DND-41 (cell line): ENCODE measurements around the gene THPO.
A peak's percentile ranks its signal among the peaks of the same experiment; 100 is the strongest.

Source experiments
- ATAC-seq: fragments of 200-7000 bp; cut with Tn5 transposase; 3 replicates; pipeline ENCODE4 v1.9.1; 2021; ENCODE audit warnings: low read depth; ENCODE audit not compliant: insufficient read depth
- DNase-seq: peaks from one replicate; pipeline ENCODE4 v3.0.0-alpha.2; 2020
- H2AFZ ChIP-seq: 2 replicates; pipeline ENCODE4 v1.6.0; 2012; ENCODE audit warnings: low read depth, low read length
- H3K27ac ChIP-seq: 2 replicates; pipeline ENCODE4 v1.5.1; 2012; ENCODE audit warnings: low read length, inconsistent platforms
- H3K27me3 ChIP-seq: fragments of 200-600 bp; sonication (generic); 2 replicates; pipeline ENCODE4 v1.6.0; 2012; ENCODE audit warnings: low read length, mild to moderate bottlenecking, inconsistent platforms; ENCODE audit not compliant: insufficient read depth, poor library complexity
- H3K36me3 ChIP-seq: 2 replicates; pipeline ENCODE4 v1.5.1; 2012; ENCODE audit warnings: low read length, inconsistent platforms; ENCODE audit not compliant: insufficient read depth
- H3K4me1 ChIP-seq: 2 replicates; pipeline ENCODE4 v1.5.1; 2012; ENCODE audit warnings: mild to moderate bottlenecking, low read length; ENCODE audit not compliant: insufficient read depth
- H3K4me2 ChIP-seq: 2 replicates; pipeline ENCODE4 v1.6.0; 2012; ENCODE audit warnings: mild to moderate bottlenecking, moderate library complexity, low read length, inconsistent platforms; ENCODE audit not compliant: insufficient read depth
- H3K4me3 ChIP-seq, 2 experiments: fragments of 200-600 bp in 1 of 2; shearing (Covaris generic) in 1 of 2; 2 replicates each; pipeline ENCODE4 v1.5.1; 2012 to 2016; ENCODE audit warnings: inconsistent platforms in 2 of 2, low read length in 2 of 2, mild to moderate bottlenecking in 2 of 2, low read depth in 1 of 2, moderate library complexity in 1 of 2
- H3K79me2 ChIP-seq: 2 replicates; pipeline ENCODE4 v1.6.0; 2012; ENCODE audit warnings: low read length, inconsistent platforms; ENCODE audit not compliant: insufficient read depth
- H3K9ac ChIP-seq: 2 replicates; pipeline ENCODE4 v1.6.0; 2012; ENCODE audit warnings: low read depth, mild to moderate bottlenecking, inconsistent platforms, low read length, moderate library complexity
- H3K9me3 ChIP-seq: 2 replicates; pipeline ENCODE4 v1.5.1; 2012; ENCODE audit warnings: low read length, moderate library complexity, mild to moderate bottlenecking, inconsistent platforms; ENCODE audit not compliant: insufficient read depth, severe bottlenecking
- H4K20me1 ChIP-seq: 2 replicates; pipeline ENCODE4 v1.6.0; 2012; ENCODE audit warnings: low read length; ENCODE audit not compliant: insufficient read depth
- CTCF ChIP-seq: IDR thresholded peaks from 2 replicates; pipeline ENCODE4 v1.5.1; 2012; ENCODE audit warnings: borderline replicate concordance, low read length, moderate library complexity, mild to moderate bottlenecking; ENCODE audit not compliant: poor library complexity, severe bottlenecking; ENCODE audit errors: extremely low read depth
- EZH2 ChIP-seq: IDR thresholded peaks from 3 replicates; pipeline ENCODE4 v1.6.1; 2012; ENCODE audit warnings: borderline replicate concordance, low read depth, mild to moderate bottlenecking, moderate library complexity, low read length, inconsistent platforms; ENCODE audit not compliant: severe bottlenecking

THPO gene

GRCh38 chr3:184346480-184347190, 31.4 kb downstream of the THPO start:
- ATAC-seq (no peak), DNase-seq (no peak)
- TF ChIP-seq EZH2 (no peak), CTCF (no peak)
- H3K4me2 ChIP-seq = no peak overlapping the region
- H3K9ac ChIP-seq = no peak overlapping the region
- H3K4me1 ChIP-seq = no peaks in the 10 kb centered on the region
- peaks cover 3% of the 10 kb centered on the region for H3K36me3 ChIP-seq
- no peak overlapping the region for H3K4me3 ChIP-seq
- no peak overlapping the region for H3K27ac ChIP-seq
- no peaks in the 10 kb centered on the region for H3K9me3 ChIP-seq
- H4K20me1 ChIP-seq = no peaks in the 10 kb centered on the region
- H3K27me3 ChIP-seq = no peaks in the 10 kb centered on the region
- no peak overlapping the region for H2AFZ ChIP-seq
- no peaks in the 10 kb centered on the region for H3K79me2 ChIP-seq

GRCh38 chr3:184345317-184346144, 32.5 kb downstream of the THPO start:
- Histone ChIP-seq H3K27ac (no peak overlapping the region), H2AFZ (no peak overlapping the region), H3K9ac (no peak overlapping the region), H3K27me3 (no peaks in the 10 kb centered on the region), H3K4me2 (no peak overlapping the region), H4K20me1 (no peaks in the 10 kb centered on the region), H3K79me2 (no peaks in the 10 kb centered on the region), H3K4me3 (no peak overlapping the region), H3K4me1 (peaks cover 9% of the 10 kb centered on the region; the same call in 1 of the 2 replicates), H3K9me3 (no peaks in the 10 kb centered on the region), H3K36me3 (peaks cover 3% of the 10 kb centered on the region)
- peak; percentile 68 for ATAC-seq
- TF ChIP-seq EZH2 = no peak
- TF ChIP-seq CTCF = peak; percentile 46
- DNase-seq = no peak

- ATAC-seq (no peak), DNase-seq (no peak)
- H3K36me3 ChIP-seq = peaks cover 3% of the 10 kb centered on the region
- no peak overlapping the region for H3K4me3 ChIP-seq
- H4K20me1 ChIP-seq = no peaks in the 10 kb centered on the region
- H3K4me1 ChIP-seq = peaks cover 9% of the 10 kb centered on the region; the same call in 1 of the 2 replicates
- H2AFZ ChIP-seq = no peak overlapping the region
- TF ChIP-seq CTCF = no peak
- no peak for TF ChIP-seq EZH2
- H3K27me3 ChIP-seq = no peaks in the 10 kb centered on the region
- no peak overlapping the region for H3K9ac ChIP-seq
- no peaks in the 10 kb centered on the region for H3K9me3 ChIP-seq
- H3K4me2 ChIP-seq = no peak overlapping the region
- no peak overlapping the region for H3K27ac ChIP-seq
- H3K79me2 ChIP-seq = no peaks in the 10 kb centered on the region
These were observed 33.3 kb downstream of the THPO start for GRCh38 chr3:184344579-184345316.
